ENCODE data around the gene SUPT3H.

GRCh38 chr6:45074439-45074838, 303.3 kb downstream of the SUPT3H start:
- TF ChIP-seq POLR2A (IDR thresholded peaks at IDR 0.05; ENCODE audit: low read depth, low read length) (no peak), SPI1 (IDR thresholded peaks at IDR 0.05; ENCODE audit: low read depth, low read length) (no peak), POLR2AphosphoS5 (IDR thresholded peaks at IDR 0.05; ENCODE audit: low read depth, low read length) (no peak), TAF1 (IDR thresholded peaks at IDR 0.05; ENCODE audit: low read depth, low read length) (no peak)
